Measurements from ENCODE around the gene CACNA2D1.

GRCh38 chr7:81908220-81908619 is 535.4 kb downstream of the CACNA2D1 start:
- TF ChIP-seq CTCF (IDR thresholded peaks at IDR 0.05) = no peak
- no peak for TF ChIP-seq POLR2A (IDR thresholded peaks at IDR 0.05)
- no peak for TF ChIP-seq EP300 (IDR thresholded peaks at IDR 0.05)
